ENCODE results near the gene TUBB1. TPM values are rescaled to one million over a fixed set of nuclear protein-coding genes. Genes with fewer than 3 reads are reported as not detected.
"Not testable (repeated sequence)": the region's sequence is repeated elsewhere in the genome, so short reads cannot be mapped to it uniquely, and the experiment has no call there.

The TUBB1 gene
- total RNA-seq, 1 donor from 2014 or later = not detected

DNA sequence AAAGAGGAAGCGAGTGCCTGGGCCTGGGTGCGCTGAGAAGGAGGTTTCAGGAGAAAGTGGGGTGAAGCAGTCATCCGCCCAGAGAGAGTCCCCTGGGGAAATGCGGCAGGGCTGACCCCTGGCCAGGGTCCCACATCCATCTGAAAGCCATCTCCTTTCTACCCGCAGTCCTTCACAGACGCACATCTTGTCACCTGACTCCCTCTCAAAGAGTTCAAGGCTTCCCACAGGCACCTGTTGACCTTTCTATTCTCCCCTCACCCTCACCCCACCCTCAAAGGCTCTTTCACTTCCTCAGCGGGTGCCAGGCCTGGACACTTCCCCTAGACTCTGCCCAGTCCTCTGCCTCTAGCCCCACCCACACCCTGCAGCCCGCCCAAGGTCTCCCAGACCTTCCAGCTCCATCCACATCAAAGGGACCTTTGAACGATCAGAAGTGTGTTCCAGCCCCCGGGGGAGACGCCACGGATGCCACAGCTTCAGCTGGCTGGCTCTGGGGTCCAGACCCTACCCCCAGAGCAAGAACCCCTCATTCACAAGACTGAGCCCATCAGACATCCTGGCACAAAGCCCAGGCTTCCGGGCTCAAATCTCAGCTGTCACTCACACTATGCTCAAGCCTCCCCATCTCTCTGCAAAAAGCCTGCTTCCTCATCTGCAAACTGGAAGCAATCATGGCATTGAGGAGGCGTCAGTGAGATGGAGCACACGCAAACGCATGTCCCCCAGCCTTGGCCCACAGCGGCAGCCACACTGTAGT, 14.3 kb upstream of the TUBB1 start:
- no peak for DNase-seq (ENCODE audit: extremely low read depth, low read depth, low spot score)

GRCh38 chr20:59005523-59006166, 13.6 kb upstream of the TUBB1 start:
- DNase-seq (ENCODE audit: extremely low read depth, low read depth, low spot score) = no peak

- no peak for DNase-seq (ENCODE audit: extremely low read depth, low read depth, low spot score)
Observed at GRCh38 chr20:59006167-59006863, 12.9 kb upstream of the TUBB1 start.

DNA sequence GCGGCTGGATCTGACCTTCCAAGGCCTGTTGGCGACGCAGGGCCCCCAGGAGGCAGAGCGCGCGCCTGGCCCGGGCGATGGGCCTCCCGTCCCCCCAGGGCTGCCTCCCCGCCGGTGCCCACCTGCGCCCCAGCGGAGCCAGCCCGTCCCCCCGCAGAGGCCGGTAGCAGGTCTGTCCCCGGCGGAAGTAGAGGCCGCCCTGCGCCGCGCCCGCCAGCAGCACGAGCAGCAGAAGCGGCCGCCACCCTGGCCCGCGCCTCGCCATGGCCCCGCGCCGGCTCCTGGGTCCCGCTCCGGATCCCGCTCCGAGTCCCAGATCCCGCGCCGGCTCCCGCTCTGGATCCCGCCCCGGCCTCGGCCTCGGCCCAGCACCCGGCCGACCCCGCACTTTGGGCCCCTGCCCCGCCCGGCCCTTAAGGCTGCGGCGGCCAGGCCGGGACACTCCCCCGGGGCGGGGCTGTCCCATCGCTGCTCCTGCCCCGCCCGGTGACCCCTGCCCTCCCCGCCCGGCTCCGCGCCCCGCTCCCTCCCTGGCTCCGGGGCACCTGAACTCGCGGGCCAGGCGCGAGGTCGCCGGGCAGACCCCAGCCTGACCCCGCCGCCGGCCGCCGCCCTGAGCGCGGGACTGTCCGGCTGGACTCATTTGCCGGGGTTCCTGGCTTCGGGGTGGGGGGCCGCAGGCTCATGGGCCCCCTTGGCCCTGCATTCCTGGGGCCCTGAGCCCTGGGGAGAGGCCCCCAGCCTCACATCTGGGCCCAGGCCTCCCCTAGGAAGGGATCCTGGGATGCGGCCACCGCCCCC, 12.2 kb upstream of the TUBB1 start, which contains the start of gene CTSZ:
Gene CTSZ (minus strand): TSS at position 391 of the 801 bp plus-strand sequence. CDS start 126 bp downstream, at position 265.
- DNase-seq (ENCODE audit: extremely low read depth, low read depth, low spot score) = no peak

GRCh38 chr20:59007665-59008511, 11.3 kb upstream of the TUBB1 start:
- no peak for DNase-seq (ENCODE audit: extremely low read depth, low read depth, low spot score)

GRCh38 chr20:59008715-59009336, 10.4 kb upstream of the TUBB1 start:
- no peak for DNase-seq (ENCODE audit: extremely low read depth, low read depth, low spot score)

- DNase-seq (ENCODE audit: extremely low read depth, low read depth, low spot score) = no peak
Observed at GRCh38 chr20:59010321-59010994, 8.8 kb upstream of the TUBB1 start.

DNA sequence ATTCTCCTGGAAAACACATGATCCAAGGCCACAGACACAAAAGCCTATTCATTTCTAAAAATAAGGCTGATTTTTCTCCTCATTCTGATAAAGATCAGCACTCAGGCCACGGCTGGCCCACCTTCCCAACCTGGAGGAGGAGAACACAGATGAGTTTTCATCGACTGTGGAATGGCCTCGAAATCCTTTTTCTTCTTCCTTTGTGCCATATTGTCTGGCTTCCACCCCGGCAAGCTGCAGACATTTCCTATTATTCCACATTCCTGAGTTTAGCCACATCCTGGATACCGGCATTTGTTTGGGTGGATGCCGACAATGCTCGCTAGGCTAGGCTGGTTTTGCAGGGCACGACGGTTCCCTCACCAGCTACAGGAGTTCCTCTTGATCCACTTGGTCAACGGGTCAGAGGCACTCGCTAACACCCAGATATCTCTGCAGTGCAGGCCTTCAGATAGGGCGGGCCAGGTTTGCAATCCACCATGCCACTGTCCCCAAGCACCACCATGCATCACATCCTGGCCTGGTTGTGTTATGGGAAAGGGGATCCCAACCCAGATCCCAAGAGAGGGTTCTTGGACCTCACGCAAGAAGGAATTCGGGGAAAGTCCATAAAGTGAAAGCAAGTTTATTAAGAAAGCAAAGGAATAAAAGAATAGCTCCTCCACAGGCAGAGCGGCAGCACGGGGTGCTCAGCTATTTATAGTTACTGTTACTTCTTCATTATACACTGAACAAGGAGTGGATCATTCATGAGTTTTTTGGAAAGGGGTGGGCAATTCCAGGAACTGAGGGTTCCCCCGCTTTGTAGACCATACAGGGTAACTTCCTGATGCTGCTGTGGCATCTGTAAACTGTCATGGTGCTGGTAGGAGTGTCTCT, 8.0 kb upstream of the TUBB1 start:
- peak; percentile 95 for DNase-seq (ENCODE audit: extremely low read depth, low read depth, low spot score)

- DNase-seq (ENCODE audit: extremely low read depth, low read depth, low spot score) = not testable (repeated sequence)
Observed at GRCh38 chr20:59011874-59012157, 7.4 kb upstream of the TUBB1 start.

DNA sequence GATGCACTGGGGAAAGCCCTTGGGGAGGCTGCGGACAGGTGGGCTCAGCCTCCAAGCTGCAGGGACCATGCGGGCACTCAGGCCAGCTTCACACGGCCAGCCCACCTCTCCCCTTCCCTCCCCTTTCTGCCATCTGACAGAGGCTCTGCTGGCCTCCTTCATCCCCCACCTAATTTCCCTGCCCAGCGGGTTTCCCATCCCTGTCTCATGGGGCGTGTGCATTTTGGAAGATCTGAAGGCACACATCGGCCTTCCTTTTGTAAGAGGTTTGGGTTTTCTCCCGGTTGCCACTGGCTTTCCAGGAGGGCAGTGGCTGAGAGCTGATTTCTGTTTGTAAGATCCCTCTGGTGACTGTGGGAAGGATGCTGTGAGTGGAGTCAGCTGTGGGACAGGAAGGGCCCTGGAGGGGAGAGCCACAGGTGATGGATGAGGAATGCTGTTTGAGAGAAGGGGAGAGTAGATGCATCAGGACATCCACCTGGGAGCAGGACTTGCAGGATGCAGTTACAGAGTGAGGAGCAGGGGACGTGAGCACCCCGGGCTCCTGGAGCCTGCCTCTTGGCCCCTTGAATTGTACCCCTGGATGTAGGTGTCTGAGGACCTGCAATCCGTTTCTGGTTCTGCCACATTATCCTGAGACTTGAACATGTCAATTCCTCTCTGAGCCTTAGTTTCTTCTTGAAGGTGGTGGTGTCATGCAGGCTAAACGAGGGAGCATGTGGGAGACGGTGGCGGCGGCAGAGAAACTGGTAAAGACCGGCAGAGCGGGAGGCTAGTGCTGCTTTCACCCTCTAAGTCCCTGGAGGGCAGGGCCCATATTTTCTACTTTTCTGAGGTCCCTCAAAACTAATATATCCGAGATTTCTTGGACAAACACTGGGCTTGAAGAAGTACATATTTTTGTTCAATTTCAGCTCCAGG, 5.9 kb upstream of the TUBB1 start:
- no peak for DNase-seq (ENCODE audit: extremely low read depth, low read depth, low spot score)

DNA sequence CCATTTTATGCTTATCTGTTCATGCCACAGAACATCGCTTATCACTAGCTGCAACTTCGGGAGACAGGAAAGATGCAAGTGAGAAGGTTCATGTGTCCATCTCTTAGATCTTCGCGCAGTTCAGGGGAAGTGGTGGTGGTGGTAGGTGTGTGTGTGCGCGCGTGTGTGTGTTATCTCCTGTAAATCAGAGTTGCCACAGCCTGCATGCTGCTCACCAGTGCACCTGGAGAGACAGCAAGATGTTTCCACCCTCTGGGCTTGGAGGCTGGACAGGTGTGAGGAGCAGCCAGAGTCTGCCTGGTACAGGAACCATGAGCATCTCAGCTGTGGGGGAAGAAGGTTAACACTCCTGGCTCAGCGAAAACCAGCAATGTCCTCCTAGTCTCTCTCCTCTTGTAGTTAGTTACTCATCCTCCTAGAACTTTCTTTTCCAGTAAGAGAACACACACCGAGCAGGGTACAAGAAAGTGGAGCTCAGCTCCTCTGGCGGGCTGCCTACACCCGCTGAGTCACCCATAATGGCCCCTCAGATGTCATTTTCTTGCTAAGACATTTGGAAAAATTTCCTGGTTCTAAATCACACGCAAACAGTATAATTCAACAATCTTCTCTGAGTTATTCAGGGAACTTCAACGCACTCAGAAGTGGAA, 5.1 kb upstream of the TUBB1 start:
- no peak for DNase-seq (ENCODE audit: extremely low read depth, low read depth, low spot score)

DNA sequence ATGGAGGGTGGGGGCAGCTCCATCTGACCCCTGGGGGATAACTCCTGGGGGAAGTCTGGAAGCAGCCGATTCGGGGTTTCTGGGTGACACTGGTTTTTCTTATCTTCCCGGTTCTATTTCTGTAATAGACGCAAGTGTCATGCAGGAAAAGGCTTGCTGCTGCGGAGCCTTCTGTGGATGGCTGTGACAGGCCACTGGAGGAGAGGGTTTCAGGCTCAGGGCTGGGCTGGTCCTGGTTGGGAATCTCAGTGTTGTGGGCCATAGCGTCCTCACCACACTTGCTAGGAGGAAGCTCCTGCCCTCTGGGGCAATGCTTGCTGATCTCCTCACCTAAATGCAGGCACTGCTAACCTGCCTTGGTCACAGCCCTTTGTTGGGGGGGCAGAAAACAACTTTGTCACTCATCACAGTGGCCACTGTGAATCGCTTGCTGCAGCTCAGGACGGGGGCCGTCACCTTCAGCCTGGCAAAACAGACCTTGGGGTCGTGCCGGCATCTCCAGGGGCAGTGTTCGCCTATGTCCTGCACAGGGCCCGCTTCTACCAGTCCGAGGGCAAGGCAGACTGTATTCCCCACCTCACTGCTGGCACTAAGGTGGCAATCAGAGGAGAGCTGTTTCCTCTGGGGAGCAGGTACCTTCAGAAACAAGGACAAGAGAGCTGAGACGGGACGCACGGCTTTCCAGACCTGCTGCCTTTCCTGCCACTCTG, 4.4 kb upstream of the TUBB1 start:
- no peak for DNase-seq (ENCODE audit: extremely low read depth, low read depth, low spot score)

GRCh38 chr20:59015411-59015810, 3.8 kb upstream of the TUBB1 start:
- DNase-seq (ENCODE audit: extremely low read depth, low read depth, low spot score) = no peak

DNA sequence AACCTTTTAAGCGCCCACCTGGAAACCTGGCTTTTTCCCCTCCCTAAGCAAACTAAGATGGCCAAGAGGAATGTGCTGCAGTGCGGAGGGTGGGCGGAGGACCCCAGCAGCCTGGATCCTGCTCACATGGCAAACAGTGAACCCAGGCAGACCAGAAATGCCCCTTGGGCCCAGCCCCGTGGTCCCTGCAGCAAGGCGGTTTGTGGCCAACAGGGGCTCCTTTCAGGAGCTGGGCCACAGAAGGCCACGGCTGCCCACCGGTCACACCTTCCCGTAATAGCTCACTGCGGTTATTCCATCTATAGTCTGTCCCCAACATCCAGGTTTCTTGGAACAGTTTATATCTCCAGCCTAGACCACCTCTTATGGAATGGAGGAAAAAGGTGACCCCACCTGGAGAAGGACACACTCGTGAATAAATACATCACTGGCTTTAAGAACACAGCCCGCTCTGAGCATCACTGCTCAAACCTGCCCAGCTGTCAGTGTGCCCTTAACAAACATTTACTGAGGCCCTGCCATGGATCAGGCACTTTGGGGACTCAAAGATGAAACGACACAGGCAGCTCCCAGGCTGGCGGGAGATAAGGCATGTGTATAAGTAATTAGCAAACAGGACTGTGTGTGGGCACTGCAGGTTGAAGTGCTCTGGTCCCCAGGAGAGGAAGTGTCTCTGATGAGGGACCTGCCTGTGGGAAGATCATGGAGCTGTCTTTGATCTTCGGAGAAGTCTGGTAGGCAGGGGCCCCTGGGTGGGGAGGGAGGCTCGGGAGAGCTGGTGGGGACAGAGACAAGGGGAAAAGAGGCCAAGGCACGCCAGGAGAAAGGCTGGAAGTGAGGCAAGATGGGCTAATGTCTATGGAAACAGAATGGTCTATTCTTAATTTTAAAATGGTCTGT, 3.2 kb upstream of the TUBB1 start:
- DNase-seq (ENCODE audit: extremely low read depth, low read depth, low spot score) = no peak

Data from glomerular endothelial cell (primary cell).